Testis (tissue), 3 donors: ENCODE measurements around the gene SSC4D. TPM values are rescaled to one million over a fixed set of nuclear protein-coding genes. Genes with fewer than 3 reads are reported as not detected.
"Not testable (repeated sequence)": the region's sequence is repeated elsewhere in the genome, so short reads cannot be mapped to it uniquely, and the experiment has no call there.

Experiments used
- DNase-seq: peaks from one replicate; pipeline ENCODE4 v3.0.0-alpha.2; 2019
- H3K27ac ChIP-seq, 2 donors: fragments of 200-600 bp; sonication (generic); one replicate each; pipeline ENCODE4 v1.5.1; 2019
- H3K27me3 ChIP-seq: fragments of 200-600 bp; sonication (generic); one replicate; pipeline ENCODE4 v1.5.1; 2019
- H3K36me3 ChIP-seq: fragments of 200-600 bp; sonication (generic); one replicate; pipeline ENCODE4 v1.5.1; 2017; ENCODE audit warnings: low read depth; ENCODE audit errors: missing control alignments
- H3K4me1 ChIP-seq: fragments of 200-600 bp; sonication (generic); one replicate; pipeline ENCODE4 v1.5.1; 2019
- H3K4me3 ChIP-seq, 2 donors: fragments of 200-600 bp; sonication (generic); one replicate each; pipeline ENCODE4 v1.5.1; 2017 to 2019
- H3K9me3 ChIP-seq: fragments of 200-600 bp; sonication (generic); one replicate; pipeline ENCODE4 v1.5.1; 2017
- POLR2A ChIP-seq: fragments of 450-650 bp; IDR thresholded peaks from one replicate; pipeline ENCODE4 v1.6.1; 2017; ENCODE audit warnings: antibody characterized with exemption, mild to moderate bottlenecking, moderate library complexity
- WGBS, 2 donors: methylation state at CpG; one replicate each; pipeline ENCODE4 v1.1.5; 2018; 5-methylcytosine and 5-hydroxymethylcytosine counted together
- intact Hi-C: fragments of 100-400 bp; cut with DNase I; formaldehyde crosslinking; loops from one replicate; pipeline ENCODE4 v1.15.1; 2023; ENCODE audit warnings: low total_unique reads
- polyA plus RNA-seq: library from polyadenylated mRNA; stranded (reverse); fragments of 350-450 nt; fragmentation: Illumina TruSeq; extraction: RNeasy Lipid Tissue Mini Kit (QIAGEN cat#74804); gene quantifications from one replicate; pipeline ENCODE4 v1.2.3, GENCODE V29; 2014; ENCODE audit warnings: low read depth, low replicate concordance; ENCODE audit not compliant: insufficient read depth
- total RNA-seq, 2 donors: library from RNA; depleted of rRNA; stranded (reverse); fragments of >200 nt; gene quantifications; one replicate each; pipeline ENCODE4 v1.2.3, GENCODE V29; 2016
- TF ChIP-seq, protein P1 (sequence below), 3 experiments: fragments of 450-650 bp in 2 of 3; fragments of 200-600 bp in 1 of 3; sonication (generic) in 1 of 3; IDR thresholded peaks; one replicate each; pipeline ENCODE4 v1.5.1; 2016 to 2019; ENCODE audit warnings: antibody characterized with exemption in 3 of 3, mild to moderate bottlenecking in 2 of 3, moderate library complexity in 1 of 3

The SSC4D gene
- total and polyA plus RNA-seq, 3 donors from 2014 or later, result 1.8 to 2.8 (median 2.3) TPM

GRCh38 chr7:76424413-76425111 lies 15.1 kb upstream of the SSC4D start, which contains the start of gene ZP3:
Gene ZP3, plus strand, starts transcription at chr7:76424950. Its CDS starts 15 bp downstream, at chr7:76424965.
- no peaks in the 10 kb centered on the region for H3K4me1 ChIP-seq
- H3K4me3 ChIP-seq, result no peak within 1 kb of the TSS
- no peak within 1 kb of the TSS for H3K27ac ChIP-seq
- no peaks in the 10 kb centered on the region for H3K9me3 ChIP-seq
- no peaks in the 10 kb centered on the region for H3K36me3 ChIP-seq
- no peak for TF ChIP-seq POLR2A
- TF ChIP-seq, protein P1, sequence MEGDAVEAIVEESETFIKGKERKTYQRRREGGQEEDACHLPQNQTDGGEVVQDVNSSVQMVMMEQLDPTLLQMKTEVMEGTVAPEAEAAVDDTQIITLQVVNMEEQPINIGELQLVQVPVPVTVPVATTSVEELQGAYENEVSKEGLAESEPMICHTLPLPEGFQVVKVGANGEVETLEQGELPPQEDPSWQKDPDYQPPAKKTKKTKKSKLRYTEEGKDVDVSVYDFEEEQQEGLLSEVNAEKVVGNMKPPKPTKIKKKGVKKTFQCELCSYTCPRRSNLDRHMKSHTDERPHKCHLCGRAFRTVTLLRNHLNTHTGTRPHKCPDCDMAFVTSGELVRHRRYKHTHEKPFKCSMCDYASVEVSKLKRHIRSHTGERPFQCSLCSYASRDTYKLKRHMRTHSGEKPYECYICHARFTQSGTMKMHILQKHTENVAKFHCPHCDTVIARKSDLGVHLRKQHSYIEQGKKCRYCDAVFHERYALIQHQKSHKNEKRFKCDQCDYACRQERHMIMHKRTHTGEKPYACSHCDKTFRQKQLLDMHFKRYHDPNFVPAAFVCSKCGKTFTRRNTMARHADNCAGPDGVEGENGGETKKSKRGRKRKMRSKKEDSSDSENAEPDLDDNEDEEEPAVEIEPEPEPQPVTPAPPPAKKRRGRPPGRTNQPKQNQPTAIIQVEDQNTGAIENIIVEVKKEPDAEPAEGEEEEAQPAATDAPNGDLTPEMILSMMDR (IDR thresholded peaks at IDR 0.05), result no peak
- H3K27me3 ChIP-seq, result no peaks in the 10 kb centered on the region
- intact Hi-C loops, result no loop called here
- 85 to 89% methylated on average over 9 to 10 of the region's 10 CpGs for WGBS, 2 donors
- DNase-seq, result no peak

DNA sequence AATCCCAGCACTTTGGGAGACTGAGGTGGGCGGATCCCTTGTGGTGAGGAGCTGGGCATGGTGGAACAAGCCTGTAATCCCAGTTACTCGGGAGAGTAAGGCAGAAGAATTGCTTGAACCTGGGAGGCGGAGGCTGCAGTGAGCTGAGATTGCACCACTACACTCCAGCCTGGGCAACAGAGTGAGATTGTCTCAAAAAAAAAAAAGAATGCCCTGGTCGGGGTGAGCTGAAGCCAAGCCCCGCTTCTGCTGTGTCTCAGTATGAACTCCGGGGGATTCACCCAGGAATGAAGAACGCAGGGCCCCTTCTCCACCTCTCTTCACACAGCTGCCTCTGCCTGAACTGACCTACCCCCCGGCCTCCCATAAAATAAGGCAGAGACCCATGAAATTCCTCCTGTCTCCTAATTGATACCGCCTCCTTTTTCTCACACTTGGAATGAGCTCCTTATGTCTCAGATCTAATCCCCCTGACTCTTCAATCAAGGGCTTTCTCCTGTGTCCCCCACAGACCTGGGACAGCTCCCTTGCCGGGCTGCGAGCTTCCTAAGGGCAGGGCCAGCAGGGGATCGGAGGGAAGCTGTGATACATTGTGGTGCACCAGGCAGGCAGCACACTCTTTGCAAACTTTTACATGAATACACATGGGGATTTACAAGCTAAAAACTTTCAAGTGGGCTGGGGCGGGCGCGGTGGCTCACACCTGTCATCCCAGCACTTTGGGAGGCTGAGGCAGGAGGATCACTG lies 14.3 kb upstream of the SSC4D start:
- H3K4me3 ChIP-seq, result no peak overlapping the region
- no peak for DNase-seq
- no peaks in the 10 kb centered on the region for H3K36me3 ChIP-seq
- WGBS, 2 donors, result 66 to 67% methylated on average over 12 to 15 of the region's 15 CpGs
- intact Hi-C loops, result no loop called here
- H3K27ac ChIP-seq, result no peak overlapping the region
- no peaks in the 10 kb centered on the region for H3K9me3 ChIP-seq
- TF ChIP-seq, protein P1 (IDR thresholded peaks at IDR 0.05), result no peak
- TF ChIP-seq POLR2A, result no peak
- H3K27me3 ChIP-seq, result no peaks in the 10 kb centered on the region
- H3K4me1 ChIP-seq, result no peaks in the 10 kb centered on the region

DNA sequence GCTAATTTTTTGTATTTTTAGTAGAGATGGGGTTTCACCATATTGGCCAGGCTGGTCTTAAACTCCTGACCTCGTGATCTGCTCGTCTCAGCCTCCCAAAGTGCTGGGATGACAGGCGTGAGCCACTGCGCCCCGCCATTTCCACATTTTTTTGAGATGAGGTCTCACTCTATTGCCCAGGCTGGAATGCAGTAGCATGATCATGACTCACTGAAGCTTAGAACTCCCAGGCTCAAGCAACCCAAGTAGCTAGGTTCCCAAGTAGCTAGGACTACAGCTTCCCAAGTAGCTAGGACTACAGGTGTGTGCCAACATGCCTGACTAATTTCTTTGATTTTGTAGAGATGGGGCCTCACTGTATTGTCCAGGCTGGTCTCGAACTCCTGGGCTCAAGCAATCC lies 11.6 kb upstream of the SSC4D start:
- H3K4me3 ChIP-seq, H3K9me3 ChIP-seq, DNase-seq: not testable (repeated sequence)

DNA sequence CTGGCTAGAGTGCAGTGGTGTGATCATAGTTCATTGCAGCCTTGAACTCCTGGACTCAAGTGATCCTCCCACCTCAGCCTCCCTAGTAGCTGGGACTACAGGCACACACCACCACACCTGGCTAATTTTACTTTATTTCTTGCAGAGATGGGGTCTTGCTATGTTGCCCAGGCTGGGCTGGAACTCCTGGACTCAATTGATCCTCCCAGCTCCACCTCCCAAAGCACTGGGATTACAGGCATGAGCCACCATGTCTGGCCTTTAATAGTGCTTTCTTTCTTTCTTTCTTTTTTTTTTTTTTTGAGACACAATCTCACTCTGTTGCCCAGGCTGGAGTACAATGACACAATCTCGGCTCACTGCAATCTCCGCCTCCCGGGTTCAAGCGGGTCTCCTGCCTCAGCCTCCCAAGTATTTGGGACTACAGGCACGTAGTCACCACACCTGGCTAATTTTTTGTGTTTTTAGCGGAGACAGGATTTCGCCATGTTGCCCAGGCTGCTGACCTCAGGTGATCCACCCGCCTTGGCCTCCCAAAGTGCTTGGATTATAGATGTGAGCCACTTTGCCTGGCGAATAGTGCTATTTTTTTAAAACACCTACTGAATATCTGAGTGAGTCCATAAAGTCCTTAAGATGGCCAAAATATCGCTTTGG lies 8.3 kb upstream of the SSC4D start:
- H3K36me3 ChIP-seq, DNase-seq, H3K27ac ChIP-seq, H3K9me3 ChIP-seq, H3K4me3 ChIP-seq, H3K27me3 ChIP-seq, H3K4me1 ChIP-seq, intact Hi-C loops: not testable (repeated sequence)
- 95 to 96% methylated on average over 10 of the region's 10 CpGs for WGBS, 2 donors

More for the DNA sequence above, 11.6 kb upstream of the SSC4D start:
- H3K27me3 ChIP-seq, H3K36me3 ChIP-seq, intact Hi-C loops, H3K27ac ChIP-seq, H3K4me1 ChIP-seq: not testable (repeated sequence)
- 86 to 87% methylated on average over 4 to 6 of the region's 6 CpGs for WGBS, 2 donors

DNA sequence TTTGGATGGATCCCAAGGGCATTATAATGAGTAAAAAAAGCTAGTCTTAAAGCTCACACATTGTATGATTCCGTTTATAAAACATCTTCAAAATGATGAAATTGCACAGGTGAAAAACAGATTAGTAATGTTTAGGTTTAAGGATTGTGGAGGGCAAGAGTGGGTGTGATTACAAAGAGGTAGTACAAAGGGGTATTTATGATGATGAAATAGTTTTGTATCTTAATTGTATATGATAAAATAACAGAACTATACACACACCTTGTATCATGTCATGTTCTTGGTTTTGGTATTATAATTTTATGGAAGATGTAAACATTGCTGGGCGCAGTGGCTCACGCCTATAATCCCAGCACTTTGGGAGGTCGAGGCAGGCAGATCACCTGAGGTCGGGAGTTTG lies 2.8 kb upstream of the SSC4D start:
- no peak for DNase-seq
- Histone ChIP-seq H3K36me3 (no peaks in the 10 kb centered on the region), H3K27me3 (no peaks in the 10 kb centered on the region), H3K27ac (no peak overlapping the region), H3K4me1 (no peaks in the 10 kb centered on the region), H3K9me3 (no peaks in the 10 kb centered on the region), H3K4me3 (no peak overlapping the region)
- TF ChIP-seq POLR2A, result no peak
- TF ChIP-seq, protein P1 (IDR thresholded peaks at IDR 0.05), result no peak
- intact Hi-C loops, result no loop called here
- WGBS, 2 donors, result 85 to 86% methylated on average over 5 of the region's 5 CpGs
